Activated CD8-positive, alpha-beta memory T cell treated with anti-CD3 and anti-CD28 coated beads, Interleukin-2, amount 10 ng/mL, durations not matched to agents 7 days and 5 days (primary cell): Measurements from ENCODE around the gene EFCAB8. TPM values are rescaled to one million over a fixed set of nuclear protein-coding genes. Genes with fewer than 3 reads are reported as not detected.
A peak's percentile ranks its signal among the peaks of the same experiment; 100 is the strongest.
"Not testable (repeated sequence)": the region's sequence is repeated elsewhere in the genome, so short reads cannot be mapped to it uniquely, and the experiment has no call there.

Experiments used
- ATAC-seq: fragments of 150-1000 bp; cut with Tn5 transposase; one replicate; pipeline ENCODE4 v1.10.0; 2021; ENCODE audit warnings: moderate library complexity
- CTCF ChIA-PET: fragments of 350-600 bp; sonication (Branson Sonifier 250); formaldehyde crosslinking; loops from one replicate; lab custom pipeline; 2021; ENCODE audit warnings: antibody characterized with exemption; lab: Charles Lee
- DNase-seq: peaks from one replicate; pipeline ENCODE4 v3.0.0-alpha.2; 2020
- H3K27ac Mint-ChIP-seq: one replicate; pipeline ENCODE4 v1.8.0; 2021; ENCODE audit warnings: mild to moderate bottlenecking, mixed read lengths
- H3K27me3 Mint-ChIP-seq: one replicate; pipeline ENCODE4 v1.8.0; 2021; ENCODE audit warnings: mixed read lengths
- H3K36me3 Mint-ChIP-seq: one replicate; pipeline ENCODE4 v1.8.0; 2021; ENCODE audit warnings: mild to moderate bottlenecking, mixed read lengths
- H3K4me1 Mint-ChIP-seq: one replicate; pipeline ENCODE4 v1.8.0; 2021; ENCODE audit warnings: mixed read lengths
- H3K4me3 Mint-ChIP-seq: one replicate; pipeline ENCODE4 v1.8.0; 2021; ENCODE audit warnings: mild to moderate bottlenecking, moderate library complexity, mixed read lengths
- H3K9me3 Mint-ChIP-seq: one replicate; pipeline ENCODE4 v1.8.0; 2022; ENCODE audit warnings: low read depth, mixed read lengths
- total RNA-seq, 2 experiments: library from RNA; stranded (reverse); gene quantifications; one replicate each; pipeline ENCODE4 v1.2.3, GENCODE V29; 2021

The EFCAB8 gene
- total RNA-seq, 2 experiments from 2014 or later: 0.30 to 1.1 TPM

DNA sequence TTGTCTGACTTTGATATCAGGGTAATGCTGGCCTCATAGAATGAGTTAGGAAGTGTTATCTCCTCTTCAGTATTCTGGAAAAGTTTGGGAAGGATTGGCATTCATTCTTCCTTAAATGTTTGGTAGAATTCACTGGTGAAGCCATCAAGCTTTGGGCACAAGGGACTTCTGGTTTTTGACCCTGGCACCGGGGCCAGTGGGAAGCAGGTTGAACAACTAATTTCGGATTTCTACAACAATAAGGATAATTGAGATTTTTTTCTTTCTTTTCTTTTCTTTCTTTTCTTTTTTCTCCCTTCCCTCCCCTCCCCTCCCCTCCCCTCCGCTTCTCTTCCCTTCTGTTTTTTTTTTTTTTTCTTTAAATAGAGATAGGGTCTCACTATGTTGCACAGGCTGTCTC, 70.4 kb downstream of the EFCAB8 start:
- CTCF ChIA-PET: no interaction called here
- ATAC-seq (no peak), DNase-seq (no peak)
- Mint-ChIP-seq H3K4me3 (no peak overlapping the region), H3K9me3 (no peaks in the 10 kb centered on the region), H3K27ac (no peak overlapping the region), H3K36me3 (no peaks in the 10 kb centered on the region), H3K4me1 (no peaks in the 10 kb centered on the region), H3K27me3 (no peaks in the 10 kb centered on the region)

DNA sequence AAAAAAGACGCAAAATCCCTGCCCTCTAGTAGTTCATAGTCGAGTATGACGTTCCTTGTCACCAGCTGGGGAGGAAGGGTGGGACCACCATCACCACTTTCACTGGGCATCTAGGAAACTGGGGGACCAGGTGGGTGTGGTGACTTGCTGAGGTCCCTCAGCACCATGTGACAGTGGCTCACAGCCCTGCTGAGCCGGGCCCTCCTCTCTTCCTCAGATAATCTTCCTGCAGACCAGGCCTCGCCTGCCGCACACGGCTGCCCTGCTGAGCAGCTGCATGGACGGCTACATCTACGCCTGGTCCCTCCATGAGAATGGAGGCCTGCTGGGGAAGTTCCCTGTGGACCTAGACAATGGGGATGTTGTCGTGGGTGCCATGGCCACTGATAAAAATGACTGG, 71.5 kb downstream of the EFCAB8 start:
- DNase-seq (no peak), ATAC-seq (no peak)
- no peaks in the 10 kb centered on the region for H3K9me3 Mint-ChIP-seq
- H3K4me1 Mint-ChIP-seq: no peaks in the 10 kb centered on the region
- no peak overlapping the region for H3K4me3 Mint-ChIP-seq
- CTCF ChIA-PET: no interaction called here
- H3K27ac Mint-ChIP-seq: no peak overlapping the region
- H3K36me3 Mint-ChIP-seq: no peaks in the 10 kb centered on the region
- H3K27me3 Mint-ChIP-seq: no peaks in the 10 kb centered on the region

DNA sequence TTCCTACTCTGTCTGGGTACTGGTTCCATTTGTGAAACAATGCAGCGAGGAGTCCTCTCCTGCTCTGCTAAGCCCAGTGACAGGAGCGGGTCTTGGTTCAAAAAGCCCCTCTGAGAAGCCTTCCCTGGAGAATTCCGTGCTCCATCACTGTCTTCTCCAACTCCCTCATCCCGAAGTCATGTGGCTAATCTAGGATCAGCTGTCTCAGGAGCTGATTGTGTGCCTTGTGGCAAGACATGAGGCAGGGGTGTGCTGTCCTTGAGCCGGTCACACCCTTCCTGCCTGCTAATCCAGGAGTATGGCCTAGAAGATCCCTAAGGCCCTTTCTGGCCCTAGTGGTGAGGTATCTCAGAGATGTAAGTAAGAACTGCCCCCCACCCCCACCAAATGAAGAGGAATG, 72.0 kb downstream of the EFCAB8 start:
- DNase-seq: no peak
- ATAC-seq: no peak
- CTCF ChIA-PET: no interaction called here
- Mint-ChIP-seq H3K4me3 (no peak overlapping the region), H3K9me3 (no peaks in the 10 kb centered on the region), H3K27me3 (no peaks in the 10 kb centered on the region), H3K36me3 (no peaks in the 10 kb centered on the region), H3K27ac (no peak overlapping the region), H3K4me1 (no peaks in the 10 kb centered on the region)

DNA sequence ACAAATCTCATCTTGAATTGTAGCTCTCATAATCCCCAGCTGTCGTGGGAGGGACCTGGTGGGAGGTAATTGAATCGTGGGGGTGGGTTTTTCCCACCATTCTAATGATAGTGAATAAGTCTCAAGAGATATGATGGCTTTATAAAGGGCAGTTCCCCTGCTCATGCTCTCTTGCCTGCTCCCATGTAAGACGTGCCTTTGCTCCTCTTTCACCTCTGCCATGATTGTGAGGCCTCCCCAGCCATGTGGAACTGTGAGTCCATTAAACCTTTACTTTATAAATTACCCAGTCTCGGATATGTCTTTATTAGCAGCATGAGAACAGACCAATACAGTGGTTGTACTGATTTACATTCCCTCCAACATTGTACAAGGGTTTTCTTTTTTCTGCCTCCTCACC, 75.9 kb downstream of the EFCAB8 start:
- no peaks in the 10 kb centered on the region for H3K36me3 Mint-ChIP-seq
- no peak overlapping the region for H3K27ac Mint-ChIP-seq
- DNase-seq (no peak), ATAC-seq (no peak)
- H3K4me3 Mint-ChIP-seq: no peak overlapping the region
- CTCF ChIA-PET: no interaction called here
- no peaks in the 10 kb centered on the region for H3K9me3 Mint-ChIP-seq
- H3K27me3 Mint-ChIP-seq: no peaks in the 10 kb centered on the region
- no peaks in the 10 kb centered on the region for H3K4me1 Mint-ChIP-seq

DNA sequence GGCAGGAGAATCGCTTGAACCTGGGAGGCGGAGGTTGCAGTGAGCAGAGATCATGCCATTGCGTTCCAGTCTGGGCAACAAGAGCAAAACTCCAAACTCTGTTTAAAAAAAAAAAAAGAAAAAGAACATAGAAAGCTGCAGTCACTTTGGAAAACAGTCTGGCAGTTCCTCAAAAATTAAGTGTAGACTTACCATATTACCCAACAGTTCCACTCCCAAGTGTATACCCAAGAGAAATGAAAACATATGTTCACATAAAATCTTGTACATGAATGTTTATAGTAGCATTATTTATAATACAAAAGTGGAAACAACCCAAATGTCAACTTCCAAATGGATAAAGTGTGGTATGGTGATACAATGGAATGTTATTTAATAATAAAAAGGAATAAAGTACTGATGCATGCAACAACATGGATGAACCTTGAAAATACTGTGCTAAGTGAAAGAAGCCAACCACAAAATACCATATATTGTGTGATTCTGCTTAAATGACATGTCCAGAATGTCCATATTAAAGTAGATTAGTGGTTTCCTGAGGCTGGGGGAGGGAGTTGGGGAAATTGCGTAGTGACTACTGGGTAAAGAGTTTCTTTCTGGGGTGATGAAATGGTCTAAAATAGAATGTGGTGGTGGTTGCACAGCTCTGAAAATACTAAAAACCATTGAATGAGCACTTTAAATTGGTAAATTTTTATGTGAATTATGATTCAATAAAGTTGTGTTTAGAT, 82.6 kb downstream of the EFCAB8 start:
- H3K27me3 Mint-ChIP-seq: no peaks in the 10 kb centered on the region
- DNase-seq (no peak), ATAC-seq (no peak)
- no peaks in the 10 kb centered on the region for H3K36me3 Mint-ChIP-seq
- H3K27ac Mint-ChIP-seq: no peak overlapping the region
- CTCF ChIA-PET: no interaction called here
- H3K4me1 Mint-ChIP-seq: peaks cover 11% of the 10 kb centered on the region
- H3K4me3 Mint-ChIP-seq: no peak overlapping the region
- H3K9me3 Mint-ChIP-seq: no peaks in the 10 kb centered on the region

DNA sequence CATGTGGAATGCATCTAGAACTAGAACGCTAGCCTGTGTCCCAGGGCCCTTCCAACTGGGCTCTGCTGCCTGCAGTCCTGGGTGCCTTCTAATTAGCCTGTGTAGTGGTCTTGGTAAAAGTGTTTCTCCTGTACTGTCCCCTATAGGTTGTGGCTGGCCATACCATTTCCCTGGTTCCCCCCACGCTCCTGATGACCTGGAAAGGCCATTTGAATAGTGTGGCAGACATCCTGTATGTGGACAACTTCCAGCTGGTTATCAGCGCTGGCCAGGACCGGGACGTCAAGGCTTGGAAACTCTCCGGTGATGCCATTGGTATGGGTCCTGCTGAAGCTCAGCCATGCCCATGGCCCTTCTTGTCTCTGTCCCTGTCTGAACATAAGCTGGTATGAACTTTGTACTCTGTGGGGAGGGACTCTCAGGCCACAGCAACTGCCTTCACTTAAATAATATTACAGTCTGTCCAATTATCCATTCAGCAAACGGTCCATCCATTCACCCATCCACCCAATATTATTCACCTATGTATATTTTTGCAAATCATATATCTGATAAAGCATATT, 84.8 kb downstream of the EFCAB8 start:
- H3K36me3 Mint-ChIP-seq: no peaks in the 10 kb centered on the region
- ATAC-seq: no peak
- no peak for DNase-seq
- H3K9me3 Mint-ChIP-seq: no peaks in the 10 kb centered on the region
- peaks cover 2% of the 10 kb centered on the region for H3K27me3 Mint-ChIP-seq
- no peak overlapping the region for H3K4me3 Mint-ChIP-seq
- no peak overlapping the region for H3K27ac Mint-ChIP-seq
- CTCF ChIA-PET: interaction anchor here (1.5 to 4.7 kb wide), 4 partner anchors 14 to 61 kb away, joined by 4 to 26 read pairs (median 23); partner anchors contain the start of gene SUN5
- peaks cover 15% of the 10 kb centered on the region for H3K4me1 Mint-ChIP-seq

DNA sequence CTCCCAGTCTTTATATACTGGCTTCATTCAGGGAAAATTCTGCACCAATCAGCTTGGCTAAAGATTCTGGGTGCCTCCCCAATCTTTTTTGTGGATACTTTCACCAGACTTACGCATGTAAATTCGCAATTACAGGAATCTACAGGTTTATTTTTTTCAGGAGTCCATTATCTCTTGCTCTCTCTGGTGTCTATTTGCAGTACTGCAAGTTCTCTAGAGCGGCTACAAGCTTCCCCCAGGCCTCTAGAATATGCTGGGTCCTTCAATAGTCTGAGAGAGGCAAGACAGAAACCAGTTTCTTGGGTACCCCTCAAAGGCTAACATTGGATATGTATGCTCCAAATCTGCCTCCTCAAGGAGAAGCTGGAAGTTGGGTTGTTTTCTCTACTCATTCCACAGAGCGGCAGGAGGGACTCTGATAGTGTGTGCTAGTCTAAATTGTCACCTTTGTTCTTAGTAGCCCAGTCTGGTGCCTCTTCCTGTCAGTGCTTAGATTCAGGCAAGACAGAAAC, 87.0 kb downstream of the EFCAB8 start:
- Mint-ChIP-seq H3K36me3 (no peaks in the 10 kb centered on the region), H3K27me3 (peaks cover 2% of the 10 kb centered on the region), H3K9me3 (no peaks in the 10 kb centered on the region), H3K4me1 (peaks cover 15% of the 10 kb centered on the region), H3K27ac (peak overlapping the region; percentile 76), H3K4me3 (no peak overlapping the region)
- DNase-seq: no peak
- peak; percentile 93 for ATAC-seq
- CTCF ChIA-PET: interaction anchor here (0.7 to 4.7 kb wide), 24 partner anchors 9 to 272 kb away, joined by 3 to 26 read pairs (median 5); partner anchors contain the start of genes BPIFB4, C20orf203 and SUN5

DNA sequence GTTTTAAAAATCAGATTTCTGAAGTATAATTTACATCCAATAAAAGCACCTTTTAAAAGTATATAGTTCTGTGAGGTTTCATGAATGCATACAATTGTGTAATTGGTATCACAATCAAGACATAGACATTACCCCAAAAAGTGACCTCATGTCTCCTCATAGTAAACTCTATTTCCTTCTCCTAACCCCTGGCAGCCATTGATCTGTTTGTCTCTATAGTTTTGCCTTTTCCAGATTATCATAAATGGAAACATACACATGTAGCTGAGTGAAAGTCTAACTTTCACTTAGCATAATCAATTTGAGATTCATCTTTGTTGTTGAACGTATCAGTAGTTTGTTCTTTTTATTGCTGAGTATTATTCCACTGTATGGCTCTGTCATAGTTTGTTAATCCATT, 87.9 kb downstream of the EFCAB8 start:
- CTCF ChIA-PET: interaction anchor here (0.7 to 4.7 kb wide), 16 partner anchors 8 to 273 kb away, joined by 3 to 26 read pairs (median 6); partner anchors contain the start of genes BPIFB4, C20orf203 and SUN5
- Mint-ChIP-seq H3K27ac (peak overlapping the region; percentile 76), H3K4me3 (no peak overlapping the region), H3K27me3 (peaks cover 2% of the 10 kb centered on the region), H3K36me3 (no peaks in the 10 kb centered on the region), H3K4me1 (peaks cover 15% of the 10 kb centered on the region), H3K9me3 (no peaks in the 10 kb centered on the region)
- ATAC-seq (no peak), DNase-seq (no peak)

DNA sequence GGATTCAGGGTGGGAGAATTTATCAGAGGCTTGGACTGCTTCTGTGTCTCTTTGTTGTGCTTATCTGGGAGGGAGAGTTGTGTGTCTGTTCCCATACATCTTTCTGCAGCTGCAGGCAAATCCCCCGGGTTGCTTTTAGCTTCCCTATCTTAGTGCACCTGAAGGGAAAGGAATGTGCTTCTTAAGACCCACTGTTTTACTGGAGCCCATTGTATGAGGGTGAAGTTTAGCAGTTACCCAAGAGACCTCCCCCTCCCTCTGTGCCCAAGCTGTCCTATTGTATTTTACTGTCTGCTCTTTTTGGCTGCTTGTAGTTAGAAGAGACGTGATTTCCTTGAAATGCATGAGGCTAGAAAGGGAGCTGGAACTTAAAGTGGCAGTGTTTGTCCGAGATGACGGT, 91.8 kb downstream of the EFCAB8 start:
- CTCF ChIA-PET: interaction anchor here (1.1 kb wide), 1 partner anchor 17 kb away, joined by 5 read pairs; no protein-coding TSS in a partner anchor
- H3K36me3 Mint-ChIP-seq: not testable (repeated sequence)

DNA sequence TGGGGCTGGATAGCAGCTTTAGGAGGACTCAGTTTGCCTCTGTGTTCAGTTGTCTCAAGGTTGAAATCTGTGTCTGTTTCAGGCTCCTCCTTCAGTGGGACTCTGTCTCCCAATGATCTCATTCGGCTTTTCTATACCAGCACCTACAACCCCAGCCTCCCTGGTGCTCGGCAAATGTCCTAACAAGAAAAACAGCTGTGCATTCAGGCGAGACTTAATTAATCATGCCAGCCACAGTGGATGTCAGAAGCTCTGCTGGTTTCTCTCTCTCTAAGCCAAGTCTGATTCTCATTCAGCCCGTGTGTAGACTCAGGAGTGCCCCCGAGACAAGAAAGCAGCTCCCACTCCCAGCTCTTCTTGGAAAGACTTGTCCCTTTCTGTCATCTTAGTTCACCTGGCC, 98.7 kb downstream of the EFCAB8 start:
- ATAC-seq (no peak), DNase-seq (no peak)
- H3K36me3 Mint-ChIP-seq: peaks cover 23% of the 10 kb centered on the region
- CTCF ChIA-PET: interaction anchor here (1.3 to 3.1 kb wide), 3 partner anchors 12 to 15 kb away, joined by 4 to 13 read pairs (median 4); no protein-coding TSS in a partner anchor
- no peak overlapping the region for H3K4me3 Mint-ChIP-seq
- peaks cover 14% of the 10 kb centered on the region for H3K9me3 Mint-ChIP-seq
- H3K4me1 Mint-ChIP-seq: peaks cover 5% of the 10 kb centered on the region
- H3K27me3 Mint-ChIP-seq: no peaks in the 10 kb centered on the region
- no peak overlapping the region for H3K27ac Mint-ChIP-seq

More for the DNA sequence above, 91.8 kb downstream of the EFCAB8 start:
- not testable (repeated sequence) for H3K27me3 Mint-ChIP-seq, ATAC-seq, H3K4me3 Mint-ChIP-seq, H3K9me3 Mint-ChIP-seq, DNase-seq, H3K27ac Mint-ChIP-seq
- peaks cover 12% of the 10 kb centered on the region for H3K4me1 Mint-ChIP-seq

DNA sequence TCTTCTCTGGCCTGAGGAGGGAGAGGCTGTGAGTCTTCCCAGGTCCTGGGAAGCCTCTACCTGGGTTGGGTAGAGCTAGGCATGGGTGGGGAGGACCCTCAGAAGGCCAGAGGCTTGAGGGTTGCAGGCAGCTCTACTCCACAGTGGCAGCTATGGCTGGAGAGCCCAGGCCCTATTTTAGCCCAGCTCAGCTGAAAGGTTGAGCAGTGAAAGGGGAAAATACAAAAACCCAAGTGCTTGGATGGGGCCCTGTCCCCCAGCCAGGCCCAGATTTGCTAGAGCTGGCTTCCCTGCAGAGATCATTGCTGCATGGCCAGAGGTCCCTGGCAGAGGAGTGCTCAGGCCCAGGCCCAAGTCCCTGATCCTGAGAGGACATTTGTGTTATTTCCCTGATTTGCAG, 99.9 kb downstream of the EFCAB8 start:
- ATAC-seq: no peak
- Mint-ChIP-seq H3K9me3 (peaks cover 12% of the 10 kb centered on the region), H3K27ac (no peak overlapping the region), H3K4me1 (peaks cover 15% of the 10 kb centered on the region), H3K27me3 (no peaks in the 10 kb centered on the region), H3K4me3 (no peak overlapping the region), H3K36me3 (peaks cover 23% of the 10 kb centered on the region)
- CTCF ChIA-PET: interaction anchor here (1.3 to 3.1 kb wide), 3 partner anchors 13 to 16 kb away, joined by 4 to 13 read pairs (median 4); no protein-coding TSS in a partner anchor
- DNase-seq: no peak

DNA sequence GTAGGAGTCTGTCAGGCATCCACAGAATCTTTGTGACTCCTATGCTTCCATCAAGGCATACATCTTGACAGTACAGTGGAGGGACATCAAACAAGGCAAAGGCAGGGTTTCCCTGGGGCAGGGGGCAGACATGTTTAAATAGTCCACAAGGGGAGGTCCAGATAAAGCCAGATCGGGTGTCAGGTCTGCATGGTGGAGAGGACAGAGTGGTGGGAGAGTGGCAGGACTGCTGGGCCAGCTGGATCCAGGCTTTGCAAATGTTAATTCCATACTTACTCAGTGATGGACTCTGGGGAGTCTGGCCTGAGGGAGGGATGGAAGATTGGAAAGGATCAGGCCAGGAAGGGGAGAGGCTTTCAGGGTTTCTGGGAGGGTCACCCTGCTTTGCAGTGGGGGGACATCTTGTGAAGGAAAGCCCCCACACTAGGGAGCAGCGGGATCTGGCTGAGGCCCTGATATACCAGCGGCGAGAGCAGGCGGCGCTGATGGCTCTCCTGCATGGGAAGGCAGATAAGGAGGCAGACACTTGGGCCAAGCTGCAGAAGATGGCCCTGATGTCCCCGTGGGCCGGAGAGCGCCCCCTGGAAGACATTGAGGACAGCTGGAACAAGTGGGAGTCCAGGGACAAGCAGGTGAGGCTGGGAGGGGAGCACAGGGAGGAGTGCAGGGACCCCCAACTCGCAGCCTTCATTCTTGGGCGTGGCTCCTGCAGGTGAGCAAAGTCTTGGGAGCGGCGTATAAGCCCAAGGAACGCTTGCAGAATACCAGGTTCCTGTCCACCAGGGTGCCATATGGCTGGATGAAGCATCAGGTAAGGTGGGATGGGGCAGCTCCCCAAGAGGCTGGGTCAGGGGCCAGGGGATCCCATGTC, 100.9 kb downstream of the EFCAB8 start:
- CTCF ChIA-PET: interaction anchor here (1.2 to 3.1 kb wide), 2 partner anchors 13 to 14 kb away, joined by 4 to 13 read pairs; no protein-coding TSS in a partner anchor
- Mint-ChIP-seq H3K4me3 (no peak overlapping the region), H3K27me3 (no peaks in the 10 kb centered on the region), H3K27ac (no peak overlapping the region), H3K36me3 (peaks cover 18% of the 10 kb centered on the region), H3K4me1 (peaks cover 22% of the 10 kb centered on the region), H3K9me3 (peaks cover 8% of the 10 kb centered on the region)
- no peak for ATAC-seq
- no peak for DNase-seq

DNA sequence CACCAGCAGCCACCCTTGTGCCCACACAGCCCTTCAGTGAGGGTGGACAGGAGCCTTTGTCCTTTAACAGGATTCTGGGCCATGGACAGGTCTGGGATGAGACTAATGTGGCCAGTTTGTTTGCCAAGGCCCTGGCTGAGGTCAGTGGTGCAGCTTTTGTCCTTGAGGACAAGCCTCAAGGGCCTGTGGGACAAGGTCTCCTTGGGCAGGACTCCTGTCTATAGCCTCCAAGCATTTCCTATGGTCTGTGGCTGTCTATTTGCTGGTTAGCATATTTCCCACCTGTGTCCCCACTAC, 101.4 kb downstream of the EFCAB8 start:
- no peak for ATAC-seq
- peaks cover 8% of the 10 kb centered on the region for H3K9me3 Mint-ChIP-seq

More for the DNA sequence above, 101.4 kb downstream of the EFCAB8 start:
- CTCF ChIA-PET: interaction anchor here (1.2 kb wide), 1 partner anchor 12 kb away, joined by 4 read pairs; no protein-coding TSS in a partner anchor
- Mint-ChIP-seq H3K27me3 (no peaks in the 10 kb centered on the region), H3K4me1 (peaks cover 25% of the 10 kb centered on the region), H3K4me3 (no peak overlapping the region), H3K27ac (no peak overlapping the region), H3K36me3 (peaks cover 17% of the 10 kb centered on the region)
- no peak for DNase-seq
